ENCODE measurements around the gene FGD4.
"Not testable (repeated sequence)": the region's sequence is repeated elsewhere in the genome, so short reads cannot be mapped to it uniquely, and the experiment has no call there.

Gene FGD4

DNA sequence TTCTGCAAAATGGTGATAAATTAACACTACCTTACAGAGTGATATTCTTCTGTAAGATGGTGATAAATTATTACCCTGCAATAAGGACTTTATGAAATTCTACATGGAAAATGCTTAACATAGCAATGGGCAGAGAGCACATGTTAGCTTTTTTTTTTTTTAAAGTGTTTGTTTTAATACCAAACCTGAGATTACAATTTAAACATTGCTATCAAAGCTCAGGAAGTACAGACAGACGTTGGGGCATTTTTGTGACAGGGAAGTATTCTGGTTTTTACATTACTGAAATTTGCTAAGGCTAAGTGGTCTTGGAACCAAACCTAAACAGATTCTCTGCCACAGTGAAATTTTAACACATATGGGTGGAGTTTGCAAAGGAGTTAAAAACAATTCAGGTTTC is 133.1 kb downstream of the FGD4 start:
- H3K36me3 ChIP-seq (replicated peaks in 1 of 2; ENCODE audit: control insufficient read depth in 2 of 2, insufficient read depth in 2 of 2, low read length in 2 of 2): peaks cover 0 to 11% of the 10 kb centered on the region in 2 donors
- DNase-seq (ENCODE audit: low spot score): no peak
- no peak overlapping the region for H4K91ac ChIP-seq (ENCODE audit: low read depth, low read length, poor library complexity)
- H3K9ac ChIP-seq (ENCODE audit: low read depth, low read length, poor library complexity): no peak overlapping the region
- H2BK120ac ChIP-seq (ENCODE audit: low read depth, low read length): no peak overlapping the region
- no peak overlapping the region for H3K14ac ChIP-seq (ENCODE audit: low read length)
- H2BK12ac ChIP-seq (ENCODE audit: low read length): no peak overlapping the region
- peaks cover 6 to 19% of the 10 kb centered on the region in 2 donors for H3K4me1 ChIP-seq (ENCODE audit: control insufficient read depth in 2 of 2, insufficient read depth in 1 of 2, low read depth in 1 of 2, low read length in 2 of 2)
- no peak overlapping the region for H3K27ac ChIP-seq (replicated peaks; ENCODE audit: low read length)
- H3K9me3 ChIP-seq (replicated peaks in 1 of 2; ENCODE audit: control insufficient read depth in 2 of 2, insufficient read depth in 1 of 2, low read depth in 1 of 2, low read length in 2 of 2): no peaks in the 10 kb centered on the region
- no peak overlapping the region for H3K4ac ChIP-seq (ENCODE audit: low read length)
- no peaks in the 10 kb centered on the region for H3K27me3 ChIP-seq (ENCODE audit: control insufficient read depth in 3 of 3, insufficient read depth in 3 of 3, low read depth in 1 of 3, low read length in 3 of 3)
- H2BK5ac ChIP-seq (ENCODE audit: low read length): no peak overlapping the region
- no peaks in the 10 kb centered on the region for H3K79me1 ChIP-seq (ENCODE audit: low read depth, low read length)
- WGBS, 2 donors (ENCODE audit: extremely low coverage in 2 of 2, insufficient read length in 2 of 2, insufficient replicate concordance in 1 of 2): no CpG with 5 or more reads among the region's 1 CpG
- no peak overlapping the region for H3K23ac ChIP-seq (ENCODE audit: low read depth, low read length, poor library complexity)
- no peak overlapping the region for H3K4me2 ChIP-seq (ENCODE audit: insufficient read depth, low read length, poor library complexity, severe bottlenecking)
- no peak overlapping the region for H3K4me3 ChIP-seq (ENCODE audit: low read length in 2 of 2)
- H2AK5ac ChIP-seq (ENCODE audit: low read depth, low read length): no peak overlapping the region
- H4K8ac ChIP-seq (ENCODE audit: low read depth, low read length): no peak overlapping the region
- H2BK15ac ChIP-seq (ENCODE audit: low read length): no peak overlapping the region
- H2AFZ ChIP-seq (ENCODE audit: low read length): no peak overlapping the region
- H3K18ac ChIP-seq (ENCODE audit: low read length): no peak overlapping the region

DNA sequence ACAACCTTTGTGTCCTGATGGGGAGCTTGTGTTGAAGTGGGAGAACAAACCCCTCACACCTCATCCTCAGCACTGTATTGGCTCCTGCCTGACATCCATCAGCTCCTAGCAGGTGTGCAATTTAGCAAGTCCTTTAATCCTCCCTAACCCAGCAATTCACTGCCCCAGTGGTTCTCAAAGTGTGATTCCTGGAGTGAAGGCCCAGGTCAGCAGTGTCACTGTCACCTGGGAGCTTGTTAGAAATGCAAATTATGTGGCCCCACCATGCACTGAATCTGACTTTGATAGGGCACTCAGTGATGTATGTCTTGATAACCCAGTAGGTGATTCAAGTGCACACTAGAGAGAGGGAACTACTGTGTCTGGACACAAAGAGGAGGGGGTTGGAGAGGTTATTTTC is 133.6 kb downstream of the FGD4 start:
- no peak overlapping the region for H3K9ac ChIP-seq (ENCODE audit: low read depth, low read length, poor library complexity)
- peaks cover 6 to 19% of the 10 kb centered on the region in 2 donors for H3K4me1 ChIP-seq (ENCODE audit: control insufficient read depth in 2 of 2, insufficient read depth in 1 of 2, low read depth in 1 of 2, low read length in 2 of 2)
- no peak overlapping the region for H4K91ac ChIP-seq (ENCODE audit: low read depth, low read length, poor library complexity)
- no peak overlapping the region for H4K8ac ChIP-seq (ENCODE audit: low read depth, low read length)
- no peak overlapping the region for H3K27ac ChIP-seq (replicated peaks; ENCODE audit: low read length)
- H3K9me3 ChIP-seq (replicated peaks in 1 of 2; ENCODE audit: control insufficient read depth in 2 of 2, insufficient read depth in 1 of 2, low read depth in 1 of 2, low read length in 2 of 2): no peaks in the 10 kb centered on the region
- H2BK120ac ChIP-seq (ENCODE audit: low read depth, low read length): no peak overlapping the region
- H3K4me2 ChIP-seq (ENCODE audit: insufficient read depth, low read length, poor library complexity, severe bottlenecking): no peak overlapping the region
- no peak overlapping the region for H2BK5ac ChIP-seq (ENCODE audit: low read length)
- no peak overlapping the region for H3K18ac ChIP-seq (ENCODE audit: low read length)
- no peak overlapping the region for H2AK5ac ChIP-seq (ENCODE audit: low read depth, low read length)
- no peak overlapping the region for H2AFZ ChIP-seq (ENCODE audit: low read length)
- no peak overlapping the region for H3K14ac ChIP-seq (ENCODE audit: low read length)
- H3K27me3 ChIP-seq (ENCODE audit: control insufficient read depth in 3 of 3, insufficient read depth in 3 of 3, low read depth in 1 of 3, low read length in 3 of 3): no peaks in the 10 kb centered on the region
- no peak for DNase-seq (ENCODE audit: low spot score)
- no peak overlapping the region for H2BK12ac ChIP-seq (ENCODE audit: low read length)
- no peaks in the 10 kb centered on the region for H3K79me1 ChIP-seq (ENCODE audit: low read depth, low read length)
- H3K23ac ChIP-seq (ENCODE audit: low read depth, low read length, poor library complexity): no peak overlapping the region
- H3K36me3 ChIP-seq (replicated peaks in 1 of 2; ENCODE audit: control insufficient read depth in 2 of 2, insufficient read depth in 2 of 2, low read length in 2 of 2): peaks cover 0 to 11% of the 10 kb centered on the region in 2 donors
- no peak overlapping the region for H3K4me3 ChIP-seq (ENCODE audit: low read length in 2 of 2)
- no peak overlapping the region for H2BK15ac ChIP-seq (ENCODE audit: low read length)
- H3K4ac ChIP-seq (ENCODE audit: low read length): no peak overlapping the region

DNA sequence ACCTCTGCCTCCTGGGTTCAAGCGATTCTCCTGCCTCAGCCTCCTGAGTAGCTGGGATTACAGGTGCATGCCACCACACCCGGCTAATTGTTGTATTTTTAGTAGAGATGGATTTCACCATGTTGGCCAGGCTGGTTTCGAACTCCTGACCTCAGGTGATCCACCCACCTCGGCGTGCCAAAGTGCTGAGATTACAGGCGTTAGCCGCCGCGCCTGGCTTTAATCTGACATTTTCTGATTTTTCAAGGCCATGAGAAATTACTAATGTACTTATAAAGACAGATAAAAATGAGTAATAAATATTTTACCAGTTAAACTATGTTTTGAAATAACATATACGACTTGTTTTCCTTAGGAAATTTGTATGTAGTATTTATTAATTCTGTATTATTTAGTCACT is 134.1 kb downstream of the FGD4 start:
- H3K18ac ChIP-seq (ENCODE audit: low read length); H3K4ac ChIP-seq (ENCODE audit: low read length); H3K27me3 ChIP-seq (ENCODE audit: control insufficient read depth in 3 of 3, insufficient read depth in 3 of 3, low read depth in 1 of 3, low read length in 3 of 3); H3K79me1 ChIP-seq (ENCODE audit: low read depth, low read length); H3K9me3 ChIP-seq (replicated peaks in 1 of 2; ENCODE audit: control insufficient read depth in 2 of 2, insufficient read depth in 1 of 2, low read depth in 1 of 2, low read length in 2 of 2); H2BK120ac ChIP-seq (ENCODE audit: low read depth, low read length); DNase-seq (ENCODE audit: low spot score); H2BK15ac ChIP-seq (ENCODE audit: low read length); H3K9ac ChIP-seq (ENCODE audit: low read depth, low read length, poor library complexity); H4K91ac ChIP-seq (ENCODE audit: low read depth, low read length, poor library complexity); H2BK12ac ChIP-seq (ENCODE audit: low read length); H3K4me2 ChIP-seq (ENCODE audit: insufficient read depth, low read length, poor library complexity, severe bottlenecking); H2AK5ac ChIP-seq (ENCODE audit: low read depth, low read length); H4K8ac ChIP-seq (ENCODE audit: low read depth, low read length); H3K4me3 ChIP-seq (ENCODE audit: low read length in 2 of 2); H3K14ac ChIP-seq (ENCODE audit: low read length); H3K23ac ChIP-seq (ENCODE audit: low read depth, low read length, poor library complexity); H2BK5ac ChIP-seq (ENCODE audit: low read length); H2AFZ ChIP-seq (ENCODE audit: low read length); H3K27ac ChIP-seq (replicated peaks; ENCODE audit: low read length): not testable (repeated sequence)
- Histone ChIP-seq H3K36me3 (replicated peaks in 1 of 2; ENCODE audit: control insufficient read depth in 2 of 2, insufficient read depth in 2 of 2, low read length in 2 of 2) (peaks cover 0 to 11% of the 10 kb centered on the region in 2 donors), H3K4me1 (ENCODE audit: control insufficient read depth in 2 of 2, insufficient read depth in 1 of 2, low read depth in 1 of 2, low read length in 2 of 2) (peaks cover 6 to 19% of the 10 kb centered on the region in 2 donors)
- WGBS, 2 donors (ENCODE audit: extremely low coverage in 2 of 2, insufficient read length in 2 of 2, insufficient replicate concordance in 1 of 2): no CpG with 5 or more reads among the region's 10 CpGs

DNA sequence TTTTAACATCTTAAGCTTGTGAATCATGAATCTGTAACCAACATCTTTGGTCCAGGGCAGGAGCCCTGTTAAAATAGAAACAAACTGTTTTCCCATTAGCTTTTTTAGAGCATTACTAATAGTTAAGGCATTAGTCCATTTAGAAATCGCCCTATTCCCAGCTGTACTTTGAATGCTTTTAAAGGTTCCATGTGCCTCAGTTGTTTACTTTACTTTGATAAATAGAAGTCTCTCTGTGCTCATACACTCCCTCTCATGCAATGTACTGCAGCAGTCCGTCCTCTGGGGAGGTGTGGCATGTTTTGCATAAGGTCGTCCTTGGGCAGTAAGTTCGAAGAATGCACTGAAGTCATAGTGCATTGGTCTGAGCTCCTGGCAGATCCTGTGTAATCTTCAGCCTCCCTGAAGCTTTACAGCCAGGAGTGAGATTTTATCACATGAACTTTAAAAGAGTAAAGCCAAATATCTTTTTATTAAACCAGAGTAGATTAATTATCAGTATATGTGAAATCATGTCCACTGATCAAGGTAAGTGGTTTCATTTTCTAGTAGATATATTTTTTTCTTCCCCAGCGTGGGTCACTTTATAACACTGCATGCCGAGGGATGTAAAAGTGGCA is 134.7 kb downstream of the FGD4 start:
- Histone ChIP-seq H2BK5ac (ENCODE audit: low read length) (no peak overlapping the region), H2BK12ac (ENCODE audit: low read length) (no peak overlapping the region), H3K9me3 (replicated peaks in 1 of 2; ENCODE audit: control insufficient read depth in 2 of 2, insufficient read depth in 1 of 2, low read depth in 1 of 2, low read length in 2 of 2) (no peaks in the 10 kb centered on the region), H4K91ac (ENCODE audit: low read depth, low read length, poor library complexity) (no peak overlapping the region), H3K9ac (ENCODE audit: low read depth, low read length, poor library complexity) (no peak overlapping the region), H3K79me1 (ENCODE audit: low read depth, low read length) (no peaks in the 10 kb centered on the region), H2BK15ac (ENCODE audit: low read length) (no peak overlapping the region), H3K18ac (ENCODE audit: low read length) (no peak overlapping the region), H3K27ac (replicated peaks; ENCODE audit: low read length) (no peak overlapping the region), H2AFZ (ENCODE audit: low read length) (no peak overlapping the region), H3K4me3 (ENCODE audit: low read length in 2 of 2) (no peak overlapping the region), H4K8ac (ENCODE audit: low read depth, low read length) (no peak overlapping the region), H3K4ac (ENCODE audit: low read length) (no peak overlapping the region), H3K4me2 (ENCODE audit: insufficient read depth, low read length, poor library complexity, severe bottlenecking) (no peak overlapping the region), H3K27me3 (ENCODE audit: control insufficient read depth in 3 of 3, insufficient read depth in 3 of 3, low read depth in 1 of 3, low read length in 3 of 3) (no peaks in the 10 kb centered on the region), H3K4me1 (ENCODE audit: control insufficient read depth in 2 of 2, insufficient read depth in 1 of 2, low read depth in 1 of 2, low read length in 2 of 2) (peaks cover 6 to 19% of the 10 kb centered on the region in 2 donors), H3K36me3 (replicated peaks in 1 of 2; ENCODE audit: control insufficient read depth in 2 of 2, insufficient read depth in 2 of 2, low read length in 2 of 2) (peaks cover 0 to 6% of the 10 kb centered on the region in 2 donors), H3K23ac (ENCODE audit: low read depth, low read length, poor library complexity) (no peak overlapping the region), H3K14ac (ENCODE audit: low read length) (no peak overlapping the region), H2AK5ac (ENCODE audit: low read depth, low read length) (no peak overlapping the region), H2BK120ac (ENCODE audit: low read depth, low read length) (no peak overlapping the region)
- DNase-seq (ENCODE audit: low spot score): no peak
- no CpG with 5 or more reads among the region's 6 CpGs for WGBS, 2 donors (ENCODE audit: extremely low coverage in 2 of 2, insufficient read length in 2 of 2, insufficient replicate concordance in 1 of 2)

Data from neuronal stem cell (in vitro differentiated cells).